Activated T-helper 1 cell treated with anti-CD3 and anti-CD28 coated beads, Interleukin-12 subunit alpha, Interleukin-12 subunit beta, Interleukin-2, Interleukin-4 antibody, amounts not matched to agents 30 ng/mL and 10 ng/mL and 1 ng/mL, durations not matched to agents 14 hours and 24 hours and 36 hours (primary cell): Measurements from ENCODE around the gene HUNK. TPM values are rescaled to one million over a fixed set of nuclear protein-coding genes. Genes with fewer than 3 reads are reported as not detected.

Experiments
- total RNA-seq: library from RNA; stranded (reverse); gene quantifications from 2 replicates; pipeline ENCODE4 v1.2.3, GENCODE V29; 2022

Gene HUNK
- total RNA-seq, 1 donor from 2014 or later, result 0.29 TPM

Other genes starting within 250 kb of the HUNK start
- gene SOD1, start 213.3 kb upstream of the HUNK start, total RNA-seq, result 346 and 354 TPM in 2 replicates
- 66.1 and 70.6 TPM in 2 replicates for gene SCAF4, start 140.9 kb upstream of the HUNK start, total RNA-seq